Prostate gland (tissue), 2 donors: ENCODE measurements around the gene INTS1.

Experiments
- POLR2A ChIP-seq: fragments of 450-650 bp; IDR thresholded peaks from one replicate; pipeline ENCODE4 v1.6.1; 2016; ENCODE audit warnings: antibody characterized with exemption, mild to moderate bottlenecking
- POLR2AphosphoS5 ChIP-seq: sonication (generic); formaldehyde crosslinking; IDR thresholded peaks from one replicate; pipeline ENCODE4 v1.6.1; 2017; ENCODE audit warnings: antibody characterized with exemption
- TF ChIP-seq, protein P1 (sequence below), 4 experiments: fragments of 200-600 bp in 2 of 4; fragments of 450-650 bp in 2 of 4; sonication (generic) in 2 of 4; IDR thresholded peaks; 1 replicate in 3 of 4; 2 replicates in 1 of 4; pipeline ENCODE4 v1.5.1; 2016 to 2019; ENCODE audit warnings: antibody characterized with exemption in 4 of 4, mild to moderate bottlenecking in 2 of 4, moderate library complexity in 2 of 4

DNA sequence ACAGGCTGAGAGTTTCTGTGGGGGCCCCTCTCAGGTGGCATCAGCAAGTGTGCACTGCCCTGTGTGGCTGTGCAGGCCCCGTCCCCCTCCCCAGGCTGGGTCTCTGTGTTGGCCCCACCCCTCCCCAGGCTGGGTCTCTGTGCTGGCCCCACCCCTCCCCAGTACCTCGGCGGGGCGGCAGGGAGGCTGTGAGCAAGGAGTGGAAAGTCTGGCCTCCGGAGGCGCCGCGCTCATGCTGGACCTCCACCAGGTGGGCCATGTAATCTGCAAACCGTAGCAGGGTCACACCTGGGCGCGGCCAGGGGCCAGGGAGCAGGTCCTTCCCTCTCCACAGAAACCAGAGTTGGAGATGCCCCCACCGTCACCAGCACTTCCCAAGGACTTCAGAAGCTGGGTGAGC lies 23.5 kb downstream of the INTS1 start:
- TF ChIP-seq, protein P1, sequence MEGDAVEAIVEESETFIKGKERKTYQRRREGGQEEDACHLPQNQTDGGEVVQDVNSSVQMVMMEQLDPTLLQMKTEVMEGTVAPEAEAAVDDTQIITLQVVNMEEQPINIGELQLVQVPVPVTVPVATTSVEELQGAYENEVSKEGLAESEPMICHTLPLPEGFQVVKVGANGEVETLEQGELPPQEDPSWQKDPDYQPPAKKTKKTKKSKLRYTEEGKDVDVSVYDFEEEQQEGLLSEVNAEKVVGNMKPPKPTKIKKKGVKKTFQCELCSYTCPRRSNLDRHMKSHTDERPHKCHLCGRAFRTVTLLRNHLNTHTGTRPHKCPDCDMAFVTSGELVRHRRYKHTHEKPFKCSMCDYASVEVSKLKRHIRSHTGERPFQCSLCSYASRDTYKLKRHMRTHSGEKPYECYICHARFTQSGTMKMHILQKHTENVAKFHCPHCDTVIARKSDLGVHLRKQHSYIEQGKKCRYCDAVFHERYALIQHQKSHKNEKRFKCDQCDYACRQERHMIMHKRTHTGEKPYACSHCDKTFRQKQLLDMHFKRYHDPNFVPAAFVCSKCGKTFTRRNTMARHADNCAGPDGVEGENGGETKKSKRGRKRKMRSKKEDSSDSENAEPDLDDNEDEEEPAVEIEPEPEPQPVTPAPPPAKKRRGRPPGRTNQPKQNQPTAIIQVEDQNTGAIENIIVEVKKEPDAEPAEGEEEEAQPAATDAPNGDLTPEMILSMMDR (IDR thresholded peaks at IDR 0.05): no peak
- no peak for TF ChIP-seq POLR2A
- no peak for TF ChIP-seq POLR2AphosphoS5
